ENCODE measurements around the gene FBXW8. TPM values are rescaled to one million over a fixed set of nuclear protein-coding genes. Genes with fewer than 3 reads are reported as not detected.

FBXW8 gene
- total and polyA plus RNA-seq, 2 donors (not counting 1 experiment from before 2014, with no cell fraction given): 12.1 to 23.5 TPM

GRCh38 chr12:117005417-117006046 is 94.8 kb downstream of the FBXW8 start:
- Histone ChIP-seq H2AFZ (ENCODE audit: insufficient read depth, low read depth, low read length, poor library complexity, severe bottlenecking) (no peak overlapping the region), H3K4me1 (ENCODE audit: control insufficient read depth in 2 of 2, insufficient read depth in 2 of 2, low read length in 2 of 2) (peaks cover 0 to under 1% of the 10 kb centered on the region in 2 donors), H3K27me3 (replicated peaks in 1 of 4; ENCODE audit: control extremely low read depth in 1 of 4, control insufficient read depth in 3 of 4, insufficient read depth in 4 of 4, low read length in 3 of 4) (no peaks in the 10 kb centered on the region), H3K9ac (ENCODE audit: low read length) (no peak overlapping the region), H3K9me3 (ENCODE audit: control extremely low read depth in 1 of 3, control insufficient read depth in 2 of 3, insufficient read depth in 1 of 3, low read length in 2 of 3) (peaks cover 0 to 1% (median 0%) of the 10 kb centered on the region in 3 donors), H3K27ac (ENCODE audit: low read length in 2 of 2) (no peak overlapping the region), H3K36me3 (replicated peaks in 1 of 2; ENCODE audit: control extremely low read depth in 1 of 2, control insufficient read depth in 1 of 2, extremely low read depth in 1 of 2, insufficient read depth in 2 of 2, low read length in 1 of 2) (peaks cover 12 to 46% of the 10 kb centered on the region in 2 experiments), H4K20me1 (ENCODE audit: control insufficient read depth, insufficient read depth, low read length, poor library complexity, severe bottlenecking) (no peaks in the 10 kb centered on the region), H3K79me2 (ENCODE audit: control insufficient read depth, insufficient read depth, low read length) (no peaks in the 10 kb centered on the region), H3K4me3 (ENCODE audit: control extremely low read depth in 1 of 5, extremely low read depth in 1 of 5, insufficient read depth in 1 of 5, low read depth in 2 of 5, low read length in 4 of 5) (no peak overlapping the region), H3K4me2 (replicated peaks; ENCODE audit: low read depth, low read length, poor library complexity, severe bottlenecking) (no peak overlapping the region)
- over 99% methylated on average over 9 of the region's 11 CpGs for WGBS (ENCODE audit: insufficient coverage)
- Mint-ChIP-seq H3K27me3 (no peaks in the 10 kb centered on the region), H3K4me1 (peaks cover under 1% of the 10 kb centered on the region), H3K9me3 (ENCODE audit: insufficient read depth) (no peaks in the 10 kb centered on the region), H3K4me3 (no peak overlapping the region), H3K27ac (no peak overlapping the region)
- no peak for ATAC-seq (ENCODE audit: low read depth)
- TF ChIP-seq, protein P1, sequence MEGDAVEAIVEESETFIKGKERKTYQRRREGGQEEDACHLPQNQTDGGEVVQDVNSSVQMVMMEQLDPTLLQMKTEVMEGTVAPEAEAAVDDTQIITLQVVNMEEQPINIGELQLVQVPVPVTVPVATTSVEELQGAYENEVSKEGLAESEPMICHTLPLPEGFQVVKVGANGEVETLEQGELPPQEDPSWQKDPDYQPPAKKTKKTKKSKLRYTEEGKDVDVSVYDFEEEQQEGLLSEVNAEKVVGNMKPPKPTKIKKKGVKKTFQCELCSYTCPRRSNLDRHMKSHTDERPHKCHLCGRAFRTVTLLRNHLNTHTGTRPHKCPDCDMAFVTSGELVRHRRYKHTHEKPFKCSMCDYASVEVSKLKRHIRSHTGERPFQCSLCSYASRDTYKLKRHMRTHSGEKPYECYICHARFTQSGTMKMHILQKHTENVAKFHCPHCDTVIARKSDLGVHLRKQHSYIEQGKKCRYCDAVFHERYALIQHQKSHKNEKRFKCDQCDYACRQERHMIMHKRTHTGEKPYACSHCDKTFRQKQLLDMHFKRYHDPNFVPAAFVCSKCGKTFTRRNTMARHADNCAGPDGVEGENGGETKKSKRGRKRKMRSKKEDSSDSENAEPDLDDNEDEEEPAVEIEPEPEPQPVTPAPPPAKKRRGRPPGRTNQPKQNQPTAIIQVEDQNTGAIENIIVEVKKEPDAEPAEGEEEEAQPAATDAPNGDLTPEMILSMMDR (IDR thresholded peaks at IDR 0.05): no peak
- TF ChIP-seq EZH2 (IDR thresholded peaks at IDR 0.05; ENCODE audit: borderline replicate concordance, insufficient read depth, low read depth, low read length, poor library complexity, severe bottlenecking): no peak
- CTCF ChIA-PET: no interaction called here
- POLR2A ChIA-PET: no interaction called here
- intact Hi-C loops (cut with micrococcal nuclease): no loop called here
- no peak for DNase-seq

- ChIA-PET CTCF (no interaction called here), POLR2A (no interaction called here)
- 96% methylated on average over 9 of the region's 9 CpGs for WGBS (ENCODE audit: insufficient coverage)
- H3K27ac Mint-ChIP-seq: no peak overlapping the region
- H3K9me3 ChIP-seq (ENCODE audit: control extremely low read depth in 1 of 3, control insufficient read depth in 2 of 3, insufficient read depth in 1 of 3, low read length in 2 of 3): peaks cover 0 to 1% (median 0%) of the 10 kb centered on the region in 3 donors
- H3K4me3 Mint-ChIP-seq: no peak overlapping the region
- DNase-seq: no peak
- no peaks in the 10 kb centered on the region for H3K79me2 ChIP-seq (ENCODE audit: control insufficient read depth, insufficient read depth, low read length)
- H3K4me2 ChIP-seq (replicated peaks; ENCODE audit: low read depth, low read length, poor library complexity, severe bottlenecking): no peak overlapping the region
- no peaks in the 10 kb centered on the region for H3K9me3 Mint-ChIP-seq (ENCODE audit: insufficient read depth)
- intact Hi-C loops (cut with micrococcal nuclease): no loop called here
- H3K4me1 ChIP-seq (ENCODE audit: control insufficient read depth in 2 of 2, insufficient read depth in 2 of 2, low read length in 2 of 2): no peaks in the 10 kb centered on the region
- H3K4me1 Mint-ChIP-seq: no peaks in the 10 kb centered on the region
- H3K4me3 ChIP-seq (ENCODE audit: control extremely low read depth in 1 of 5, extremely low read depth in 1 of 5, insufficient read depth in 1 of 5, low read depth in 2 of 5, low read length in 4 of 5): no peak overlapping the region
- H3K27me3 ChIP-seq (replicated peaks in 1 of 4; ENCODE audit: control extremely low read depth in 1 of 4, control insufficient read depth in 3 of 4, insufficient read depth in 4 of 4, low read length in 3 of 4): no peaks in the 10 kb centered on the region
- TF ChIP-seq EZH2 (IDR thresholded peaks at IDR 0.05; ENCODE audit: borderline replicate concordance, insufficient read depth, low read depth, low read length, poor library complexity, severe bottlenecking): no peak
- TF ChIP-seq, protein P1 (IDR thresholded peaks at IDR 0.05): no peak
- no peaks in the 10 kb centered on the region for H3K27me3 Mint-ChIP-seq
- no peaks in the 10 kb centered on the region for H4K20me1 ChIP-seq (ENCODE audit: control insufficient read depth, insufficient read depth, low read length, poor library complexity, severe bottlenecking)
- H3K36me3 ChIP-seq (replicated peaks in 1 of 2; ENCODE audit: control extremely low read depth in 1 of 2, control insufficient read depth in 1 of 2, extremely low read depth in 1 of 2, insufficient read depth in 2 of 2, low read length in 1 of 2): peaks cover 12 to 47% of the 10 kb centered on the region in 2 experiments
- no peak for ATAC-seq (ENCODE audit: low read depth)
- H3K9ac ChIP-seq (ENCODE audit: low read length): no peak overlapping the region
- no peak overlapping the region for H3K27ac ChIP-seq (ENCODE audit: low read length in 2 of 2)
- H2AFZ ChIP-seq (ENCODE audit: insufficient read depth, low read depth, low read length, poor library complexity, severe bottlenecking): no peak overlapping the region
These were observed 95.6 kb downstream of the FBXW8 start for GRCh38 chr12:117006333-117006732.
